Kidney capillary endothelial cell (primary cell): ENCODE measurements around the gene TBX20.
"Not testable (repeated sequence)": the region's sequence is repeated elsewhere in the genome, so short reads cannot be mapped to it uniquely, and the experiment has no call there.

Experiments used
- DNase-seq: peaks from one replicate; pipeline ENCODE4 v3.0.0-alpha.2; 2018; ENCODE audit warnings: low spot score

Gene TBX20

GRCh38 chr7:35220176-35220575 lies 33.7 kb downstream of the TBX20 start:
- not testable (repeated sequence) for DNase-seq

DNA sequence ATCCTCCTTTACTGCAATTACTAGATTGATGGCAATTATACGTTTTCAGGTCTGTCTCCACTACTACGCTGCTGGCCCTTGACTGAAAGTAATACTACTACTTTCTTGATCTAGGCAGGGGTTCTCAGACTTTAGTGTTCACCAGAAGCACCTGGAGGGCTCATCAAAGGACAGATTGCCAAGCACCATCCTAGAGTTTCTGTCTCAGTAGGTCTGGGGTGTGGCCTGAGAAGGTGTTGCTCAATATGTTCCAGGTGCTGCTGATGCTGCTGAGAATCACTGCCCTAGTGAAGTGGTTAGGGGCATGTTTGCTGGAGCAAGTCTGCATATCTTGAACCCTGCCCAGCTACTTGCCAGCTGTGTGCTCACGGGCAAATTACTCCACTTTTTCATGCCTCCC lies 37.9 kb downstream of the TBX20 start:
- DNase-seq: not testable (repeated sequence)

- DNase-seq: not testable (repeated sequence)
These were observed 38.8 kb downstream of the TBX20 start for GRCh38 chr7:35215063-35215462.

- DNase-seq: not testable (repeated sequence)
These were observed 47.0 kb downstream of the TBX20 start for GRCh38 chr7:35206924-35207323.

GRCh38 chr7:35204850-35205249 lies 49.0 kb downstream of the TBX20 start:
- DNase-seq: not testable (repeated sequence)

- DNase-seq: not testable (repeated sequence)
These were observed 49.9 kb downstream of the TBX20 start for GRCh38 chr7:35204031-35204430.

DNA sequence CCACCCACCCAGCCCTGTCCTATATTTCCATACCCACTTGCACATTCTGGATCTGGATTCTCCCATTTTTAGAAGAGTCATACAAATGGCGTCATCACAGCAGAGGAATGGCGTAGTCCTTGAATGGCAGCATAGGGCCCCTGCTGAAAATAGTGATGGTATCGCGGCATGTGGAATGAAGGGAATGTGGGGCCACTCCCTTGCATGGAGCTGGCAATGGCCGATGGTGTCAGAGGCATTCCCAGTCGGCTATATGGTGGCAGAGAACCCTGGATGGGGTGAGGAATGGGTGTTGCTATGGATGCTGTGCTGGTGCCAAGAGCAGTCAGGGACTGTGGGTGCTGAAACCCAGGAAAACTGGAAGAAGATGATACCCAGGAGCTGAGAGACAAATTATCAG lies 51.5 kb downstream of the TBX20 start:
- not testable (repeated sequence) for DNase-seq

GRCh38 chr7:35200170-35200569 lies 53.7 kb downstream of the TBX20 start:
- DNase-seq: not testable (repeated sequence)

- DNase-seq: not testable (repeated sequence)
These were observed 55.3 kb downstream of the TBX20 start for GRCh38 chr7:35198370-35199140.

GRCh38 chr7:35191571-35191970 lies 62.3 kb downstream of the TBX20 start:
- DNase-seq: not testable (repeated sequence)

- DNase-seq: not testable (repeated sequence)
These were observed 63.6 kb downstream of the TBX20 start for GRCh38 chr7:35190146-35190773.

DNA sequence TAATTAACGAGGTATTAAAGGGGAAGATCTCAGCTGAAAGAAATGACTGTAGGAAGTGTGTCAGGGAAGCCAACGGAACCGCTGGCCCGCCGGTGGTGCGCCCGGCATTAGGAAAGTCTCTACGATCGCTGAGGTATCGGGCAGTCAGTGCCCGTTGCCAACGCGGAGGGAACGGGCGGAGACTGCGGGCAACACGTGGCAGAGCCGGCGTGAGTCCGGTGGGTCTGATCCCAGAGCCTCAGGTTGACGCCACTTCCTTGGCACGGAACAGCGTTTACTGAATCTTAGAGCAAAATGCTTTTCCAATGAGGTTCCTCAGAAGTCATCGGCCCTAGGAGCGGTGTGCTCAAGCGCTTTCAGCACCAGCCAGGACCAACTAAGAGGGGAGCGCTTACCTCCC lies 67.1 kb downstream of the TBX20 start:
- peak; percentile 7 for DNase-seq

GRCh38 chr7:35185908-35186731 lies 67.8 kb downstream of the TBX20 start:
- peak; percentile 17 for DNase-seq

GRCh38 chr7:35185578-35185907 lies 68.4 kb downstream of the TBX20 start:
- not testable (repeated sequence) for DNase-seq

DNA sequence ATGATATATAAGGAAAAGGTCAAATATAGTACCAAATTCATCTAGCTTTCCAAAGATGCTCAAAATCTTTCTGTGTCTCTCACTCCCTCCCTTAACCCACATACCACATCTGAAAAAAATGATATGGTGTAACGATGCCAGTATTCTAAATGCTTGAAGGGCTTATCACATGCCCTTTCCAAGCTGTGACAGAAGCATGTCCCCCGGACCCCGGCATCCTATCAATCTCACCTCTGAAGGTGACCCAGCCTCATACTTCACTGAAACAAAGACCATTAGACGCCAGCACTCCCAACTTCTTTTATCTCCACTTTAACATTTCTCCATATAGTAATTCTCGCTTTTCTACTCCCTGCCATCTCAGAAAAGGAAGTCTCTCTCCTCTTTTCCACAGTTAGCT lies 68.9 kb downstream of the TBX20 start:
- not testable (repeated sequence) for DNase-seq

DNA sequence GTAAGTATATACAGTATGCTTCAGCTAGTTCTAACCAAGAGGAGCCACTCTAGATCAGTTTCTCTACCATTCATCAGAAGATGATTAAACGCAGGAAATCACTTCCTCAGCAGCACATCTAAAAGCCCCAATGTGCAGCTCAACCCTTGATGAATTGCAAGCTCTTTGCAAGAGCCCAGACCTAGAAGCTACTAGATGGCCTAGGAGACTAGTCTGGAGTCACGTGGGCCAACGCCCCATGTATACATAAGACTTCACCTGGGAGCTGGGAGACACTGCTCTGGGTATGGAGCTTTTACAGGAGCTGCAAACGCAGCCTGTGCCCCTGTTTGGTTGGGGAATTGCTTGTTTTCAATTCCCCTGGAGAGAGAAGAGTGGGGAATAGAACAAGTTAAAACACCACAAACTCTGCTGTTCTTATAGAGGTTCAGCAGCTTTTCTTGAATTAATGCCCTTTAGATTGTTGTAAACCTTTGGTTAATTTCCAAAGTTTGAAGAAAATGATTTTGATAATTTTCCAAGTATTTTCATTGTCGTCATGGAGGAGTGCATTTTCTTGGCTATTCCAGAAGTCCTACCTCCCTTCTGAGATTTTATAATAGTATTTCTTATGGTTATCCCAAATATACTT lies 69.9 kb downstream of the TBX20 start:
- not testable (repeated sequence) for DNase-seq

- DNase-seq: not testable (repeated sequence)
These were observed 73.2 kb downstream of the TBX20 start for GRCh38 chr7:35180665-35181064.

DNA sequence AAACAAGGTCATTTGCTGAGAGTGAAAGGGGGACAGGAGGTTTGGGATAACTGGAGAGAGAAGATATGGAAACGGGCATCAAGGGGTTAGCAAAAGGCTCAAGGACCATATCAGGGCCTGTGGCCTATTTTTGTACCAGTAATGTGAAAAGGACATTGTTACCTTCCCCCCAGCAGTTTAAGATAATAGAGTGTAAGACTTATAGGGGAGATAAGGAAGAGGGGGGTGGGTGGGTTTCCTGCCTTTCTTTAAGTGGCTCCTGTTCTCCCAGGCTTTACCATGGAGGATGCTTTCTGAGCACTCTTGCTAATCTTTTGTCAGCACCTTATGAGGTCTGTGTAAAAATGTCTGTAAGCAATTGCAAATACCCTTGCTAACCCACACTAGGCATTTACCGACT lies 80.7 kb downstream of the TBX20 start:
- DNase-seq: not testable (repeated sequence)

DNA sequence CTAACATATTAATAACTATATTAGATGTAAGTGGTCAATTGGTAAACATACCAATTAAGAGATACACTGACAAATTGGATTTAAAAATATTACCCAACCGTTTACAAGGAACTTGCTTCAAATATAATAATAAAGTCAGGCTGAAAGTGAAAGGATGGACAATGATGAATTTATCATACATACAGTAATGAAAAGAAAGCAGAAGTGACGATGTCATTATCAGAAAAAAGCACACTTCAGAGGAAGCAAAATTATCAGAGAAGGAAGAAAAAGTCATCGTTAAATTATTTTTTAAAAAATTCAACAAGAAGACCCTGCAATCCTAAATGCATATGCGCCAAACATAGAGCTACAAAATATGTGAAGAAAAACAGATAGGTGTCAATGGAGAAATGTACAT lies 81.8 kb downstream of the TBX20 start:
- DNase-seq: not testable (repeated sequence)

DNA sequence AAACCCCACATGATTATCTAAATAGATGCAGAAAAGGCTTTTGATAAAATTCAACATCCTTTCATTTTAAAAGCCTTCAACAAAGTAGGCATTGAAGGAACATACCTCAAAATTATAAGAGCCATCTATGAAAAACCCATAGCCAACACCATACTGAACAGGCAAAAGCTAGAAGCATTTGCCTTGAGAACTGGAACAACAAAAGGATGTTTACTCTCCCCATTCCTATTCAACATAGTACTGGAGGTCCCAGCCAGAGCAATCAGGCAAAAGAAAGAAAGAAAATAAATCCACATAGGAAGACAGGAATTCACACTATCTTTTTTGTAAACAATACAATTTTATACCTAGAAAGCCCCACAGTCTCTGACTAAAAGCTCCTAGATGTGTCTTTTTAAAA lies 86.2 kb downstream of the TBX20 start:
- DNase-seq: not testable (repeated sequence)

GRCh38 chr7:35167158-35167557 lies 86.7 kb downstream of the TBX20 start:
- DNase-seq: not testable (repeated sequence)

- DNase-seq: not testable (repeated sequence)
These were observed 92.7 kb downstream of the TBX20 start for GRCh38 chr7:35161059-35161740.
